DLD1 (cell line): ENCODE measurements around the gene PLLP.

Source experiments
- in situ Hi-C: cut with HindIII; loops from 2 replicates; pipeline ENCODE4 v1.10.0; 2017; ENCODE audit warnings: low sequenced_read_pairs

The PLLP gene

DNA sequence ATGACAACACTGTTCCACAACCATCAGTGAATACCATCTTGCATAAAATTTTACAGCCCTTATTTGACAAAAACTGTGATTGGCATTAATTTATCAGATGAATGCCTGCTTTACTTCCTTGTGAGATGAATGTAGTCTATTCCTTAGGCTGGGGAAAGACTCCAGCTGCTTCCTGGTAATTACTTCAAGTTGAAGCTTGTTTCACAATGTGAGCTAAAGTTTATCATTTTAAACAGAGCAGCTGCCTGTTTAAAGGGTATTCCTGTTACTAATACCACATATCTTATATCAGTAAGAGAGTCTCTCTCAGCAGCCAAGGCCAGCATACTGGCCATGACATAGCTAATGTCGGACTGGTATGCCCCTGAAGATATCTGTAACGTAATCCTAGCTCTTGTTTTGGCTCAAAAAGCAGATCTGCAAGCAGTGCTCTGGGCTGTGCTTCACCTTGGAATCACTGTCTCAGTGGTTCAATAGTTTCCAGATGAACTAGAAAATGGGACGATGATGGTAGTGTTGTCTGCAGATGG is 52.6 kb downstream of the PLLP start:
- in situ Hi-C loops = no loop called here

DNA sequence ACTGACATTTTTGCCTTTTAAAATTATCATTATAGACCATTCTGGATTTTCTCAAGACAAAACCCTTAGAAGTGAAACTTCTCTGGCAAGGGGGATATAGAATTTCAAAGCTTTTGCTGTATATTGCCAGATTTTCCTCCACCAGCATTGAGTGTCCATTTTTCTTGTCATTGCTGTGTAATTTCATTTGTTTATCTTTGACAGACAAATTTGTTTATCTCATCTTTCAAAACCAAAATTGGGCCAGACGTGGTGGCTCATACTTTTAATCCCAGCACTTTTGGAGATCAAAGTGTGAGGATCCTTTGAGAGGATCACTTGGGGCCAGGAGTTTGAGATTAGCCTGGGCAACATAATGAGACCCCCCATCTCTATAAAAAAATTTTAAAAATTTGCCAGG is 55.4 kb downstream of the PLLP start:
- in situ Hi-C loops = no loop called here

DNA sequence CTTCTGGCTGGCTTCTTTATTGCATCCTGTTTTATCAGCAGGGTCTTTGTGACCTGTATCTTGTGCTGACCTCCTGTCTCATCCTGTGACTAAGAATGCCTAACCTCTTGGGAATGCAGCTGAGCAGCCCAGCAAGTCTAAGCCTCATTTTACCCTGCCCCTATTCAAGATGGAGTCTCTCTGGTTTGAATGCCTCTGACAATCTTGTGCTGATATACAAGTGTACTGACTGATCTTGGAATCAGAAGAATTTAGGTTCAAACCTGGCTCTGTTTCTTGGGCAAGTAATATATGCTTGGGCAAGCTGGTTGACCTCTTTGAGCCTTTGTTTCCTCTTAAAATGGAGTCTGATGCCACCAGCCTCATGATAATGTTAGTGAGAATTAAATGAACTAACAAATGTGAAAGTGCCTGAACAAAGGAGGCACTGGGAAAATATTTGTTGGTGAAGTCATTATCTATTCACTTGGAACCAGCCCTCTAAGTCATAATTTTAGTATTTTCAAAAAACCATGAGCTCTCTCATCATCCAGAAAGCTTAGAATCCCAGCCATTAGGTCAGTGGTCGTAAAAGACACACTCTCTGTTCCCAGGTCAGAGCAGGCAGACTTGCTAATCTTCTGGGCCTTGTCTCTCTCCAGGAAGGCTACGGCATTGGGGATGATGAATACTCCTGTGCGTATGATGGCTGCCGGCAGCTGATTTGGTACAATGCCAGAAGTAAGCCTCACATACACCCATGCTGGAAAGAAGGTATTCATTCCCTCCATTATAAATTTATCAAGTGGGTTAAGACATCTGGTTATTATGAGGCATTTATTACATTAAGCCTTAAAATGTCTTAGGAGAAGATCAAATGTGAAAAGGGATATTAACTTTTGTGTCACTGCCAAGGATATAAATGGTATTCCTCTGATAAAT is 57.5 kb downstream of the PLLP start:
- in situ Hi-C loops = no loop called here

DNA sequence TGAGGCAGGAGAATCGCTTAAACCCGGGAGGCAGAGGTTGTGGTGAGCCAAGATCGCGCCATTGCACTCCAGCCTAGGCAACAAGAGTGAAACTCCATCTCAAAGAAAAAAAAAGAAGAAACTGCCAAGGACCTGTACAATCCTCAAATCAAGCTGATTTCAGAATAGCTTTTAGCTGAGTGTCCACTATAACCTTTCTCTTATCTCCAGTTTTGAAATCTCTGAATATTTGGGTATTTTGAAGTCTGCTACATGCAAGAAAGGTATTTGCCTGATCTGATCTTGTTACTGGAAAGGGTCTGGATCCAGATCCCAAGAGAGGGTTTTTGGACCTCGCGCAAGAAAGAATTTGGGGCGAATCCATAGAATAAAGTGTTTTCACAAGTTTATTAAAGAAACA is 58.5 kb downstream of the PLLP start:
- in situ Hi-C loops = no loop called here

DNA sequence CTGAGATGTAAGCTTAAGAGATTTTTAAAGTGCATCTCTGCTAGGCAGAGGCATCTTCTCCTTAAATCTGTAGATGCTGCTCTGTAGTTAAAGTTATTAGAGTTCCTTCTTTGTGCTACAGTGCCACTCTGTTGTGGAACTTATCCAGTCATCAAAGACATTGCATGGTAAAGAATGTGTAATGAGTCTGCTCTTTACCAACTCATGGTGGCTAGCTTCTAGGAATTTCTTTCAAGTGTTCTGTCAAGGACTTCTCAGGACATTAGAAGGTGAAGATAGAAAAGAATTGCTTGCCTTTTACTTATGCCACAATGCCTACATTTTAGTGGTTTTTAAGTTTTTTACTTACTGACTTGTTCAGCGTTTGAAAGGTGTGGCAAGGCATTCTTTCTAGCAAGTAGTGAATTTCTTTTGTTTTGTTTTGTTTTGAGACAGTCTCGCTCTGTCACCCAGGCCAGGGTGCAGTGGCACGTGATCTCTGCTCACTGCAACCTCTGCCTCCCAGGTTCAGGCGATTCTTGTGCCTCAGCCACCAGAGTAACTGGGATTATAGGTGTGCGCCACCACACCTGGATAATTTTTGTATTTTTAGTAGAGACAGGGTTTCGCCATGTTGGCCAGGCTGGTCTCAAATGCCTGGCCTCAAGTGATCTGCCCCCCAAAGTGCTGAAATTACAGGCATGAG is 59.7 kb downstream of the PLLP start:
- in situ Hi-C loops = no loop called here

DNA sequence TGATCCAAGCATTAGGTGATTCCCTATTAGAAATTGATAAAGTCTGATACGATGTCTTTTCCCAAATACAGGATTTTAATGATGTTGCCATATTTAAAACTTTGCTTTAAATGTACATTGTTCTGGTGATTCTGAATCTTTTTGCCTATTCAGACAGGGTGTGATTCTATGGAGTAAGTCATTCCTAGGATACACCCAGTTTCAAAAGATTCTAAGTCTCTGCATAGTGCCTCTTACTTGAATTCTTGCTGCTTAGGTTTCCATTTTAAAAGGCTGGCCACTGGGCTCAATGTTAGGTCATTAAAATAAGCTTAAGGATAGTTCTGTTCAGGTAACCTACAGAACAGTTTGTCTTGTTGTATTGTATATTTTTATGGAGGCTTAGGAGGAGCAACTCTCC is 61.4 kb downstream of the PLLP start:
- in situ Hi-C loops = no loop called here

DNA sequence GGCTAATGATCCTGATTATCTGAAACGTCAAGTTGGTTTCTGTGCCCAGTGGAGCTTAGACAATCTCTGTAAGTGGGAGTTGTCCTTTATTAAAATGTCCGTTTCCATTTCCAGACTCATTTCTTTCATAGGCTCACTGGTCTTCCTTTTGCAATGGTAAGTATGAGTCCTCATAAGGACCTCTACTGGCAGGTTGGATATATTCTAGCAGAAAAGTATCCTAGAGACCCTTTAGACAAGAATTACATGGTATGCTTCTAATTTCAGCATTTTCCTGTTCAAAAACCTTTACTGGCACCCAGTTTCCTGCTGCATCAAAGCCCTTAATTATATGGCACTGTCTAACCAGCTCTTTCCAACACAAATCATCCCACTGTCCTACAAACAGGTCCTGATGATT is 67.5 kb downstream of the PLLP start:
- in situ Hi-C loops = no loop called here

DNA sequence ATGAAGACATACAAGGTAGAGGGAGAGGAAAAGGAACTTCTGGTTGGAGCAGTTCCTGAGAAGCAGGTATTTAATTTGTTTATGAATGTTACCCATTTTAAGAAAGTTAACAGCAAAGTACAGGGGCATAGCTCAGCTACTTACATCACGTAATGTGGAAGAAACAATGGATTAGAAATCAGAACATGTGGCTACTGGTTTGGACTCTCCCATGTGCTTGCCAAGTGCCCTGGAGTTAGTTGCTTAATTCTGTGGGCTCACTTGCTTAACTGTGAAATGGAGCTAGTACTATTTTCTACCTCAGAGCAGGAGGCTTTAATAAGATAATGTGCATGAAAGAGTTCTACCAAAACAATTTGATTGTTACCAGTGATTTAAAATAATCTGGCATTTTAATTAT is 71.0 kb downstream of the PLLP start:
- in situ Hi-C loops = no loop called here

DNA sequence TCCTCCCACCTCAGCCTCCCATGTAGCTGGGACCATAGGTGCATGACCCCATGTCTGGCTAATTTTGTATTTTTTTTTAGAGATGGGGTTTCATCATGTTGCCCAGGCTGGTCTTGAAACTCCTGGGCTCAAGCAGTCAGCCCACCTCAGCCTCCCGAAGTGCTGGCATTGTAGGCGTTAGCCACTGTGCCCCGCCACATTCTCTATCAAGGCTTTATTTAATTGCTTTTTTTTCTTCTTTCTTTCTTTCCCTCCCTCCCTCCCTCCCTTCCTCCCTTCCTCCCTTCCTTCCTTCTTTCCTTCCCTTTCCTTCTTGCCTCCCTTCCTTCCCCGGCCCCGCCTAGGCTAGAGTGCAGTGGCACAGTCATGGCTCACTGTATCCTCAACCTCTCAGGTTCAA is 74.7 kb downstream of the PLLP start:
- in situ Hi-C loops = no loop called here

DNA sequence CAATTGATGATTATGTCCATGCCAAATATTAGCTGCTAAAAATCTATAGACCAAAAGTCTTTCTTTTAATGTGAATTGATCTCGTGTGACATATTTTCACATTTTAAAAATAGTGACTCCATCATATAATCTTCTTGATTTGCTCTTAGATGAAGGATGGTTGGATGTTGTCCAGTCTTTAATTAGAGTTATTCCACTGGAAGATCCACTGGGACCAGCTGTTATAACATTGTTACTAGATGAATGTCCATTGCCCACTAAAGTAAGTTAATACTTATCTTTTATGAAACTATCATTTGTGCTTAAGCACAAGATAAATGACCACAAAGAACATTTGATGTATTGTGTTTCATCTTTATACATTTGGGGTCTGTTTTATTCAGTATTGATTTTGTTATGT is 75.5 kb downstream of the PLLP start:
- in situ Hi-C loops = no loop called here
